Measurements from ENCODE around the gene GXYLT2.

Gene GXYLT2

GRCh38 chr3:72938471-72939265, 50.8 kb downstream of the GXYLT2 start:
- Histone ChIP-seq H3K9me3 (ENCODE audit: insufficient read depth, low read length, severe bottlenecking) (no peaks in the 10 kb centered on the region), H3K4me2 (ENCODE audit: insufficient read depth, low read length) (no peak overlapping the region), H3K36me3 (ENCODE audit: insufficient read depth, low read length) (peaks cover 30% of the 10 kb centered on the region), H3K27ac (ENCODE audit: low read length) (peak overlapping the region; percentile 44; the same call in 1 of the 2 replicates), H3K4me1 (ENCODE audit: insufficient read depth, low read length) (no peaks in the 10 kb centered on the region), H2AFZ (ENCODE audit: low read depth, low read length) (peak overlapping the region; percentile 73), H3K79me2 (ENCODE audit: insufficient read depth, low read length) (peaks cover 50% of the 10 kb centered on the region), H3K4me3 (ENCODE audit: low read depth in 1 of 2, low read length in 2 of 2) (no peak overlapping the region), H3K9ac (ENCODE audit: low read depth, low read length) (no peak overlapping the region), H4K20me1 (ENCODE audit: insufficient read depth, low read length) (peaks cover 11% of the 10 kb centered on the region; the same call in 1 of the 2 replicates), H3K27me3 (ENCODE audit: insufficient read depth, low read length, poor library complexity) (no peaks in the 10 kb centered on the region)
- ATAC-seq (ENCODE audit: insufficient read depth, low read depth) (peak; percentile 89), DNase-seq (peak; percentile 18)
- TF ChIP-seq EZH2 (IDR thresholded peaks at IDR 0.05; ENCODE audit: borderline replicate concordance, low read depth, low read length, severe bottlenecking) (no peak), CTCF (IDR thresholded peaks at IDR 0.05; ENCODE audit: borderline replicate concordance, extremely low read depth, low read length, poor library complexity, severe bottlenecking) (peak; percentile 62)

GRCh38 chr3:72941245-72941644, 53.4 kb downstream of the GXYLT2 start:
- H3K36me3 ChIP-seq (ENCODE audit: insufficient read depth, low read length): peaks cover 34% of the 10 kb centered on the region
- TF ChIP-seq EZH2 (IDR thresholded peaks at IDR 0.05; ENCODE audit: borderline replicate concordance, low read depth, low read length, severe bottlenecking) (no peak), CTCF (IDR thresholded peaks at IDR 0.05; ENCODE audit: borderline replicate concordance, extremely low read depth, low read length, poor library complexity, severe bottlenecking) (no peak)
- no peak overlapping the region for H2AFZ ChIP-seq (ENCODE audit: low read depth, low read length)
- no peaks in the 10 kb centered on the region for H3K27me3 ChIP-seq (ENCODE audit: insufficient read depth, low read length, poor library complexity)
- H3K27ac ChIP-seq (ENCODE audit: low read length): no peak overlapping the region
- no peaks in the 10 kb centered on the region for H3K4me1 ChIP-seq (ENCODE audit: insufficient read depth, low read length)
- H4K20me1 ChIP-seq (ENCODE audit: insufficient read depth, low read length): peaks cover 11% of the 10 kb centered on the region; the same call in 1 of the 2 replicates
- no peaks in the 10 kb centered on the region for H3K9me3 ChIP-seq (ENCODE audit: insufficient read depth, low read length, severe bottlenecking)
- H3K79me2 ChIP-seq (ENCODE audit: insufficient read depth, low read length): peaks cover 44% of the 10 kb centered on the region
- H3K4me3 ChIP-seq (ENCODE audit: low read depth in 1 of 2, low read length in 2 of 2): no peak overlapping the region
- DNase-seq (no peak), ATAC-seq (ENCODE audit: insufficient read depth, low read depth) (no peak)
- no peak overlapping the region for H3K4me2 ChIP-seq (ENCODE audit: insufficient read depth, low read length)
- no peak overlapping the region for H3K9ac ChIP-seq (ENCODE audit: low read depth, low read length)

GRCh38 chr3:72942427-72942826, 54.6 kb downstream of the GXYLT2 start:
- no peak overlapping the region for H3K27ac ChIP-seq (ENCODE audit: low read length)
- H3K79me2 ChIP-seq (ENCODE audit: insufficient read depth, low read length): peaks cover 47% of the 10 kb centered on the region
- peaks cover 41% of the 10 kb centered on the region for H3K36me3 ChIP-seq (ENCODE audit: insufficient read depth, low read length)
- ATAC-seq (ENCODE audit: insufficient read depth, low read depth) (no peak), DNase-seq (no peak)
- no peak overlapping the region for H3K4me2 ChIP-seq (ENCODE audit: insufficient read depth, low read length)
- no peak overlapping the region for H3K9ac ChIP-seq (ENCODE audit: low read depth, low read length)
- no peak overlapping the region for H3K4me3 ChIP-seq (ENCODE audit: low read depth in 1 of 2, low read length in 2 of 2)
- peaks cover 11% of the 10 kb centered on the region; the same call in 1 of the 2 replicates for H4K20me1 ChIP-seq (ENCODE audit: insufficient read depth, low read length)
- no peaks in the 10 kb centered on the region for H3K27me3 ChIP-seq (ENCODE audit: insufficient read depth, low read length, poor library complexity)
- TF ChIP-seq EZH2 (IDR thresholded peaks at IDR 0.05; ENCODE audit: borderline replicate concordance, low read depth, low read length, severe bottlenecking): no peak
- TF ChIP-seq CTCF (IDR thresholded peaks at IDR 0.05; ENCODE audit: borderline replicate concordance, extremely low read depth, low read length, poor library complexity, severe bottlenecking): no peak
- H3K9me3 ChIP-seq (ENCODE audit: insufficient read depth, low read length, severe bottlenecking): no peaks in the 10 kb centered on the region
- H3K4me1 ChIP-seq (ENCODE audit: insufficient read depth, low read length): no peaks in the 10 kb centered on the region
- no peak overlapping the region for H2AFZ ChIP-seq (ENCODE audit: low read depth, low read length)

All from DND-41 (cell line).